HG03354 (cell line): ENCODE measurements around the gene LRP5.

Experiments used
- ATAC-seq: cut with Tn5 transposase; IDR thresholded peaks from one replicate; pipeline ENCODE4 v1.9.1; 2021; ENCODE audit warnings: mild to moderate bottlenecking; ENCODE audit not compliant: unreplicated experiment, poor library complexity, severe bottlenecking

Gene LRP5

GRCh38 chr11:68406324-68407313 lies 94.2 kb downstream of the LRP5 start:
- ATAC-seq: no peak

DNA sequence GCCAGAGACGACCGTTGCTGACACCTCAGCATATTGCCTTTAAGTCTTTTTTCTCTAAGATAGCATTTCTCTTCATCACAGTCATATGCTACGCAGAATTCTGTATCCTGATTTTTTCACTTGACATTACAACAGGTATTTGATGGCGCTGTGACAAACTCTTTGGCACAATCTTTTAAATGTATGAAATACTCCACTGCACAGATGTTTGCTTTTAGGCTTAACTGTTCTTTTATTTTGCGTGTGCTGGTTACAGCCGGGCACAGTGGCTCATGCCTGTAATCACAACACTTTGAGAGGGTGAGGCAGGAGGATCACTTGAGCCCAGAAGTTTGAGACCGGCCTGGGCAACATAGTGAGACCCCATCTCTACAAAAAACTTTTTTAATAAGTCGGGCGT lies 96.1 kb downstream of the LRP5 start:
- ATAC-seq: no peak

DNA sequence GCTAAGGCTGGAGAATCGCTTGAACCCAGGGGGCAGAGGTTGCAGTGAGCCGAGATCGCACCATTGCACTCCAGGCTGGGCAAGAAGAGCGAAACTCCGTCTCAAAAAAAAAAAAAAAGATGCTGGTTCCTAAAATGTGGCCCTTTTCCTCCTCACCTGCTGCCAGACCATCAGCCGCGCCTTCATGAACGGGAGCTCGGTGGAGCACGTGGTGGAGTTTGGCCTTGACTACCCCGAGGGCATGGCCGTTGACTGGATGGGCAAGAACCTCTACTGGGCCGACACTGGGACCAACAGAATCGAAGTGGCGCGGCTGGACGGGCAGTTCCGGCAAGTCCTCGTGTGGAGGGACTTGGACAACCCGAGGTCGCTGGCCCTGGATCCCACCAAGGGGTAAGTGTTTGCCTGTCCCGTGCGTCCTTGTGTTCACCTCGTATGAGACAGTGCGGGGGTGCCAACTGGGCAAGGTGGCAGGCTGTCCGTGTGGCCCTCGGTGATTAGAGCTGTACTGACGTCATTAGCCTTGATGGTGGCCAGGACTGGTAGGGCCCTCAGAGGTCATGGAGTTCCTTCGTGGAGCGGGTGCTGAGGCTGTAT lies 97.5 kb downstream of the LRP5 start:
- no peak for ATAC-seq

DNA sequence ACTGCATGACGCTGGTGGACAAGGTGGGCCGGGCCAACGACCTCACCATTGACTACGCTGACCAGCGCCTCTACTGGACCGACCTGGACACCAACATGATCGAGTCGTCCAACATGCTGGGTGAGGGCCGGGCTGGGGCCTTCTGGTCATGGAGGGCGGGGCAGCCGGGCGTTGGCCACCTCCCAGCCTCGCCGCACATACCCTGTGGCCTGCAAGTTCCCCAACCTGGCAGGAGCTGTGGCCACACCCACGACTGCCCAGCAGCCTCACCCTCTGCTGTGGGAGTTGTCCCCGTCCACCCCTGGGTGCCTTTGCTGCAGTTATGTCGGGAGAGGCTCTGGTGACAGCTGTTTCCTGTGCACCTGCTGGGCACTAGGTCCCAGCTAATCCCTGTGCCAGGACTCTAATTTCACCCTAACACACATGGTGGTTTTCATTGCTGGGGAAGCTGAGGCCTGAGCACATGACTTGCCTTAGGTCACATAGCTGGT lies 99.2 kb downstream of the LRP5 start:
- no peak for ATAC-seq

DNA sequence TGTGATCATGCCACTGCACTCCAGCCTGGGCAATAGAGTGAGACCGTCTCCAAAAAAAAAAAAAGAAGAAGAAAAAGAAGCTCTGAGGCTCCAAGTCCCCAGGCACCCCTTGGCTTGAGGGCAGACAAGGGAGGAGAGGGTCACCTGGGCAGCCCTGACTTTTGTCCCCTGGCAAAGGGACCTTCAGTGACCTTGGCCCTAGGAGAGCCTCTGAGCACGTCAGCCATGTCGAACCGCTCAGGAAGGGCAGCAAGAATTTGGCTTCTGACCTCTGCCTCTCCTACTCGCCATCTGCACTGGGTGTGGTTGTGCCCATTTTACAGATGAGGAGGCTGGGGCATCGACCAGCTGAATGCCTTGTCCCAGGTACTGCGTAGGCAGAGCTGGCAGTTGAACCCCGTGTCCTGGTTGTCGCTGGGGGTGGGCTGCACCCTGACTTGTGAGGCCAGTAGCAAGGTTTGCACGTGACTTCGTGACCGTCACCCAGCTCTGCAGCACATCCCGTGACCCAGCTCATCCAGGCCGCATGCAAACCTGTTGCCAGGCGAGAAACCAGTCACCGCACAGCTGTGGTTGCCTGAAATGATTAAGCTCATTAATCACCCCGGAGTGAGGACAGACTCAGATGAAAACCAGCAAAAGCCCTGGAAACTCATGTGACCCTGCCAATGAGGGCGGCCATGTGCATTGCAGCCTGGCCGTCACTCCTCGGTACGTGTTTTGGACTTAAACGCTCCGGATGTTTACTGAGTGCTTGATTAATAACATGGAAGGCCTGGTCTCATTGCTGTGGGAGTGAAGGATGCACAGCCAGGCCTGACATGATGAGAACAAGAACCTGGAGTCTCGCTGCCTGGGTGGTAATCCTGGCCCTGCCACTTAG lies 100.4 kb downstream of the LRP5 start:
- ATAC-seq: no peak

GRCh38 chr11:68413591-68413999 lies 101.2 kb downstream of the LRP5 start:
- no peak for ATAC-seq

- ATAC-seq: no peak
These were observed 102.3 kb downstream of the LRP5 start for GRCh38 chr11:68414496-68415221.

- no peak for ATAC-seq
These were observed 103.7 kb downstream of the LRP5 start for GRCh38 chr11:68416070-68416578.

DNA sequence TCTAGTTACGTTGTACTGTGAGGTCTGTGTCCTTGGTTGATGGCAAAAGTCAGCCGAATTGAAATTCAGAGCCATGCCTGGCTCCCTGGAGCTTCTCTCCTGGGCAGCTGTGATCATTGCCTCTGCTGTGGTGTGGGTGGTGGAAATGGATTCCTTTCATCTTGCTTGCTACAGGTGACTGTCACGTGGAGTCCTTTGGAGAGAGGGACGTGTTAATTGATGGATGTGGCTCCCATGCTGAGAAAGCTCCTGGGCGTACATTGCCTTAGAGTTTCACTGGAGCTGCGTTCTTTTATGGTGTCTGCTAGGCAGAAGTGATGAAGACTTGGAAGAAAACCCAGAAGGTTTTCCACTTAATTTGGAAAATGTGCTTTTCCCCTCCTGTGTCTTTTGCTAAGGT lies 106.3 kb downstream of the LRP5 start:
- no peak for ATAC-seq

GRCh38 chr11:68420171-68420570 lies 107.8 kb downstream of the LRP5 start:
- ATAC-seq: no peak

- ATAC-seq: no peak
These were observed 111.1 kb downstream of the LRP5 start for GRCh38 chr11:68423481-68423880.

DNA sequence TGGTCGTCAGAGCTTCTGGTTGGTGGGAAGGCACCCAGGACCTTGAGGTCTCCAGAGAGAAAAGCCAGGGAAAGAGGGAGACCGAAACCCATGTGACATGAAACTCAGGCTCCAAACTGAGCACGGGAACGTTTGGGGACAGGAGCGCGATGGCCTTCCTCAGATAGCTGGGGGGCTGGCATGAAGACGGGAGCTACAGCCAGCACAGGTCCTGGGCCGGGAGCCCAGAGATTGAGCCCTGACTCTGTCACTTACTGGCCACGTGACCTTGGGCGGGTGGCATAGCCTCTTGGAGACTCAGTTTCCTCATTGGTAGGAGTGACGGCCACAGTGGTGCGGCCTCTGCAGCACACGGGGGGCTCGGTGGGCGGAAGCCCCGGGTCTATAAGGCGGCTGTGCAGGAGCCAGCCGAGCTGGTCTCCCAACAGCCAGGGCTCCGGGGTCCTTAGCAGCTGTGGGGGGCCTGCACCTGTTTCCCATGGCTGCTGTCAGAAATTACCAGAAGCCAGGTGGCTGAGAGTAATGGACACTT lies 111.8 kb downstream of the LRP5 start:
- ATAC-seq: no peak

GRCh38 chr11:68424981-68425865 lies 112.8 kb downstream of the LRP5 start:
- no peak for ATAC-seq

- no peak for ATAC-seq
These were observed 113.5 kb downstream of the LRP5 start for GRCh38 chr11:68425866-68426380.

DNA sequence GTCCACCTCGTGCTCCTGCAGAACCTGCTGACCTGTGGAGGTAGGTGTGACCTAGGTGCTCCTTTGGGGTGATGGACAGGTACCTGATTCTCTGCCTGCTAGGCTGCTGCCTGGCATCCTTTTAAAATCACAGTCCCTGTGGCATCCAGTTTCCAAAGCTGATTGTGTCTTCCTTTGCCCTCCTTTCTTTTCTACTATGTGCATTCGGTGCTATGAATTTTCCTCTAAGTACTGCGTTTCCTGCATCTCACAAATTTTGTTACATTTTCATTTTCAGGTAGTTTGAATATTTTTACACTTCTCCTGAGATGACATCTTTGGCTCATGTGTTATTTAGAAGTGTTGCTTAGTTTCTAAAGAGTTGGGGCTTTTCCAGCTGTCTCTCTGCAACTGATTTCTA lies 117.3 kb downstream of the LRP5 start:
- no peak for ATAC-seq

- no peak for ATAC-seq
These were observed 118.0 kb downstream of the LRP5 start for GRCh38 chr11:68430384-68430783.

DNA sequence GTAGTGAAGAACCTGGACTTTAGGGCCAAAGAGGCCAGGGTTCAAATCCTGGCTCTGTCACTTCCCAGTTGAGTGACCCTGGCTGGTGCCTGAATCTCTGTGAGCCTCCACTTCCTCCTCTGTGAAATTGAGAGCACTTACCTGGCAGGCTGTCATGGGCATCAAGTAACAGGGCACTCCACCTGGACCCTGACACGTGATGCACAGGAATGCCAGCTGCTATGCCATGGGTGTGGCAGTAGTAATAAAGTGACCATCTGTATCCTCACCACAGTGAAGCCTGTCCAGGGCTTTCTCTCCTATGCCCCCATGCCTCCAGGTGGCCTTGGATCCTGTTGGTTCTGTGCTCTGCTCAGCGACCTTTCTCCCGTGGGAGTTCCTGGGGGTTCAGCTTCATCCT lies 118.4 kb downstream of the LRP5 start:
- no peak for ATAC-seq
